Measurements from ENCODE around the gene HSPB6.

- TF ChIP-seq, protein P1, sequence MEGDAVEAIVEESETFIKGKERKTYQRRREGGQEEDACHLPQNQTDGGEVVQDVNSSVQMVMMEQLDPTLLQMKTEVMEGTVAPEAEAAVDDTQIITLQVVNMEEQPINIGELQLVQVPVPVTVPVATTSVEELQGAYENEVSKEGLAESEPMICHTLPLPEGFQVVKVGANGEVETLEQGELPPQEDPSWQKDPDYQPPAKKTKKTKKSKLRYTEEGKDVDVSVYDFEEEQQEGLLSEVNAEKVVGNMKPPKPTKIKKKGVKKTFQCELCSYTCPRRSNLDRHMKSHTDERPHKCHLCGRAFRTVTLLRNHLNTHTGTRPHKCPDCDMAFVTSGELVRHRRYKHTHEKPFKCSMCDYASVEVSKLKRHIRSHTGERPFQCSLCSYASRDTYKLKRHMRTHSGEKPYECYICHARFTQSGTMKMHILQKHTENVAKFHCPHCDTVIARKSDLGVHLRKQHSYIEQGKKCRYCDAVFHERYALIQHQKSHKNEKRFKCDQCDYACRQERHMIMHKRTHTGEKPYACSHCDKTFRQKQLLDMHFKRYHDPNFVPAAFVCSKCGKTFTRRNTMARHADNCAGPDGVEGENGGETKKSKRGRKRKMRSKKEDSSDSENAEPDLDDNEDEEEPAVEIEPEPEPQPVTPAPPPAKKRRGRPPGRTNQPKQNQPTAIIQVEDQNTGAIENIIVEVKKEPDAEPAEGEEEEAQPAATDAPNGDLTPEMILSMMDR (optimal IDR thresholded peaks at IDR 0.05 in 1 of 3, IDR thresholded peaks at IDR 0.05 in 1 of 3, conservative IDR thresholded peaks at IDR 0.05 in 1 of 3; ENCODE audit: extremely low read depth in 1 of 3, insufficient read depth in 2 of 3, low read length in 3 of 3), result no peak
- no peak for TF ChIP-seq EZH2 (IDR thresholded peaks at IDR 0.05; ENCODE audit: low read length)
These were observed 29.5 kb downstream of the HSPB6 start for GRCh38 chr19:35727053-35727955.
